HepG2 (cell line): ENCODE measurements around the gene GLO1. TPM values are rescaled to one million over a fixed set of nuclear protein-coding genes. Genes with fewer than 3 reads are reported as not detected.

ENCODE experiments used
- ATAD3A ChIP-seq: sonication (generic); formaldehyde crosslinking; IDR thresholded peaks from 2 replicates; pipeline ENCODE4 v1.4.0; 2020; ENCODE audit warnings: missing genetic modification reagents
- BCL6 ChIP-seq: IDR thresholded peaks from 2 replicates; pipeline ENCODE4 v1.6.1; 2016; ENCODE audit warnings: missing genetic modification reagents, missing compliant biosample characterization
- DNMT1 ChIP-seq: sonication (generic); formaldehyde crosslinking; IDR thresholded peaks from 2 replicates; pipeline ENCODE4 v1.5.1; 2020; ENCODE audit warnings: mild to moderate bottlenecking, missing genetic modification reagents
- EEA1 ChIP-seq: sonication (generic); formaldehyde crosslinking; IDR thresholded peaks from 2 replicates; pipeline ENCODE4 v1.5.1; 2020; ENCODE audit warnings: mild to moderate bottlenecking, missing genetic modification reagents, borderline replicate concordance
- FOXP4 ChIP-seq: sonication (generic); formaldehyde crosslinking; IDR thresholded peaks from 2 replicates; pipeline ENCODE4 v1.4.0; 2020; ENCODE audit warnings: missing genetic modification reagents
- IKZF5 ChIP-seq: IDR thresholded peaks from 2 replicates; pipeline ENCODE4 v1.6.1; 2018; ENCODE audit warnings: missing genetic modification reagents, mild to moderate bottlenecking, missing compliant biosample characterization
- MED1 ChIP-seq: sonication (generic); formaldehyde crosslinking; IDR thresholded peaks from 2 replicates; pipeline ENCODE4 v1.4.0; 2020; ENCODE audit warnings: missing genetic modification reagents
- NFKBIZ ChIP-seq: IDR thresholded peaks from 2 replicates; pipeline ENCODE4 v1.6.1; 2018; ENCODE audit warnings: missing genetic modification reagents, missing compliant biosample characterization
- NR2F6 ChIP-seq, 2 experiments: IDR thresholded peaks; 2 replicates each; pipeline ENCODE4 v1.6.1; 2016; ENCODE audit warnings: antibody characterized with exemption in 1 of 2, mild to moderate bottlenecking in 1 of 2
- POLR2AphosphoS5 ChIP-seq: IDR thresholded peaks from 2 replicates; pipeline ENCODE4 v1.6.1; 2012; ENCODE audit warnings: low read depth, low read length
- PRDM15 ChIP-seq: sonication (generic); formaldehyde crosslinking; IDR thresholded peaks from 2 replicates; pipeline ENCODE4 v1.4.0; 2020; ENCODE audit warnings: missing genetic modification reagents
- SALL2 ChIP-seq: sonication (generic); formaldehyde crosslinking; IDR thresholded peaks from 2 replicates; pipeline ENCODE4 v1.8.1; 2023; ENCODE audit warnings: mild to moderate bottlenecking, missing genetic modification reagents, inconsistent platforms
- SNAPC2 ChIP-seq: sonication (generic); formaldehyde crosslinking; IDR thresholded peaks from 2 replicates; pipeline ENCODE4 v1.8.1; 2022; ENCODE audit warnings: mild to moderate bottlenecking, missing genetic modification reagents
- SP2 ChIP-seq: sonication (generic); formaldehyde crosslinking; IDR thresholded peaks from 2 replicates; pipeline ENCODE4 v1.5.1; 2020; ENCODE audit warnings: mild to moderate bottlenecking, missing genetic modification reagents
- TBX3 ChIP-seq: fragments of 450-650 bp; IDR thresholded peaks from 2 replicates; pipeline ENCODE4 v1.6.1; 2017; ENCODE audit warnings: antibody characterized with exemption, mild to moderate bottlenecking, inconsistent platforms, borderline replicate concordance
- ZFX ChIP-seq: sonication (generic); formaldehyde crosslinking; IDR thresholded peaks from 2 replicates; pipeline ENCODE4 v1.4.0; 2020; ENCODE audit warnings: mild to moderate bottlenecking, low read depth, missing genetic modification reagents, moderate library complexity
- ZNF251 ChIP-seq: sonication (generic); formaldehyde crosslinking; IDR thresholded peaks from 2 replicates; pipeline ENCODE4 v1.9.0; 2021; ENCODE audit warnings: mild to moderate bottlenecking, missing genetic modification reagents
- ZNF570 ChIP-seq: sonication (generic); formaldehyde crosslinking; IDR thresholded peaks from 2 replicates; pipeline ENCODE4 v1.4.0; 2020; ENCODE audit warnings: mild to moderate bottlenecking, missing genetic modification reagents, borderline replicate concordance
- ZNF678 ChIP-seq: sonication (generic); formaldehyde crosslinking; IDR thresholded peaks from 2 replicates; pipeline ENCODE4 v1.4.0; 2020; ENCODE audit warnings: mild to moderate bottlenecking, missing genetic modification reagents
- ZNF724P ChIP-seq: sonication (generic); formaldehyde crosslinking; IDR thresholded peaks from 2 replicates; pipeline ENCODE4 v1.8.0; 2022; ENCODE audit warnings: missing genetic modification reagents, borderline replicate concordance
- ZNF772 ChIP-seq: sonication (generic); formaldehyde crosslinking; IDR thresholded peaks from 2 replicates; pipeline ENCODE4 v1.5.0; 2020; ENCODE audit warnings: mild to moderate bottlenecking, missing genetic modification reagents
- ZNF800 ChIP-seq: sonication (generic); formaldehyde crosslinking; IDR thresholded peaks from 2 replicates; pipeline ENCODE4 v1.4.0; 2020; ENCODE audit warnings: missing genetic modification reagents
- ZSCAN9 ChIP-seq: IDR thresholded peaks from 2 replicates; pipeline ENCODE4 v1.6.1; 2016; ENCODE audit warnings: borderline replicate concordance
- polyA plus RNA-seq, 8 experiments: library from polyadenylated mRNA; depleted of rRNA in 3 of 8; stranded (reverse) in 7 of 8; unstranded in 1 of 8; fragments of >200 nt; fragmentation: Illumina TruSeq in 4 of 8; extraction: Trizol in 4 of 8; gene quantifications; 2 replicates each; pipeline versions ENCODE4 v1.2.1 to v1.2.3, GENCODE V29; 2011 to 2016; ENCODE audit warnings: low read depth in 4 of 8, missing spikeins in 1 of 8, mixed read lengths in 1 of 8; ENCODE audit not compliant: insufficient read depth in 1 of 8
- total RNA-seq, 5 experiments: library from RNA; depleted of rRNA; stranded (reverse); fragments of >200 nt; fragmentation: Illumina TruSeq; extraction: Trizol; gene quantifications; 2 replicates each; pipeline ENCODE4 v1.2.3, GENCODE V29; 2016; ENCODE audit warnings: low read depth in 1 of 5

The GLO1 gene
- total and polyA plus RNA-seq, 2 of the 13 experiments (the other 11 are each of a cell fraction or from before 2014, with no cell fraction given): 77.1 to 177 TPM

DNA sequence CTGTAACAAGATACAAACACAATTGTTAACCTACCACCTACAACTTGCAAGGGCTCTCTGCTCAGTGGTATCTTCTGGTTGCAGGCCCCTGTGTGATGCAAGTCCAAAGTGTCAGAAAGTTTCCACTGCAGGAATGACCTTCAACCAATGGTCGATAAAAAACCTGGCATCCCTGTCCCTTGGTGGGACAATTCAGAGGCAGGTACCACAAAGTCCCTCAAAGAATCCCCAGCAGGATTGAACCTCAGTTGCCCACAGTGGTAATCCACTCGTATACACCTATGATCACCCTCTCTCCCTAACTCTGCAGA lies 15.9 kb downstream of the GLO1 start (continued):
- TF ChIP-seq NFKBIZ (CRISPR knock-in tag): no peak
- TF ChIP-seq ZFX: peak; percentile 51; the same call in 1 of the 2 replicates
- TF ChIP-seq TBX3: no peak
- TF ChIP-seq SP2 (CRISPR knock-in tag): no peak
- 0 out of 2 replicates have a peak, but pooled peaks have one; percentile 14 for TF ChIP-seq NR2F6 (IDR thresholded peaks at IDR 0.05)
- TF ChIP-seq NR2F6 (CRISPR knock-in tag; IDR thresholded peaks at IDR 0.05): no peak
- TF ChIP-seq ZNF772 (CRISPR knock-in tag): no peak
- 0 out of 2 replicates have a peak, but pooled peaks have one; percentile 17 for TF ChIP-seq MED1 (CRISPR knock-in tag)
- TF ChIP-seq ZNF570 (CRISPR knock-in tag): no peak
- no peak for TF ChIP-seq IKZF5
- TF ChIP-seq ZNF800 (CRISPR knock-in tag): no peak
- TF ChIP-seq POLR2AphosphoS5: no peak
- TF ChIP-seq FOXP4 (CRISPR knock-in tag): no peak
- TF ChIP-seq PRDM15 (CRISPR knock-in tag): peak; percentile 69; the same call in 1 of the 2 replicates
- no peak for TF ChIP-seq SNAPC2 (CRISPR knock-in tag)
- TF ChIP-seq ZNF678 (CRISPR knock-in tag): no peak
- TF ChIP-seq BCL6 (CRISPR knock-in tag): peak; percentile 28; the same call in 1 of the 2 replicates
- no peak for TF ChIP-seq DNMT1
- no peak for TF ChIP-seq SALL2 (CRISPR knock-in tag)
- no peak for TF ChIP-seq EEA1 (CRISPR knock-in tag)
- TF ChIP-seq ZSCAN9 (CRISPR knock-in tag): no peak
- TF ChIP-seq ATAD3A (CRISPR knock-in tag): no peak
- TF ChIP-seq ZNF724P (CRISPR knock-in tag): no peak
- no peak for TF ChIP-seq ZNF251 (CRISPR knock-in tag)
